BE2C (cell line): Measurements from ENCODE around the gene WIPI1.

Experiments
- DNase-seq: peaks from one replicate; pipeline ENCODE4 v3.0.0-alpha.2; 2020
- H3K27me3 ChIP-seq: fragments of 250-450 bp; sonication (Bioruptor Pico); 2 replicates; pipeline ENCODE4 v1.5.1; 2020; ENCODE audit warnings: mild to moderate bottlenecking
- H3K36me3 ChIP-seq: fragments of 250-450 bp; sonication (Bioruptor Pico); 2 replicates; pipeline ENCODE4 v1.5.1; 2020; ENCODE audit warnings: mild to moderate bottlenecking
- H3K4me1 ChIP-seq: fragments of 250-450 bp; sonication (Bioruptor Pico); 2 replicates; pipeline ENCODE4 v1.5.1; 2020
- H3K4me3 ChIP-seq: 2 replicates; pipeline ENCODE4 v1.5.1; 2011; ENCODE audit warnings: low read depth, low read length
- H3K9me3 ChIP-seq: fragments of 250-450 bp; sonication (Bioruptor Pico); 2 replicates; pipeline ENCODE4 v1.5.1; 2020
- CTCF ChIP-seq: IDR thresholded peaks from 2 replicates; pipeline ENCODE4 v1.5.1; 2012; ENCODE audit warnings: mild to moderate bottlenecking, low read depth, low read length

Gene WIPI1

GRCh38 chr17:68432086-68432864 lies 25.0 kb downstream of the WIPI1 start:
- TF ChIP-seq CTCF = no peak

GRCh38 chr17:68431661-68432071 lies 25.6 kb downstream of the WIPI1 start:
- no peaks in the 10 kb centered on the region for H3K27me3 ChIP-seq
- no peaks in the 10 kb centered on the region for H3K36me3 ChIP-seq
- no peak overlapping the region for H3K4me3 ChIP-seq
- no peaks in the 10 kb centered on the region for H3K9me3 ChIP-seq
- TF ChIP-seq CTCF = peak; percentile 64
- DNase-seq = peak; percentile 53
- peaks cover 3% of the 10 kb centered on the region for H3K4me1 ChIP-seq

More at GRCh38 chr17:68432086-68432864, 25.0 kb downstream of the WIPI1 start:
- Histone ChIP-seq H3K4me1 (peaks cover 3% of the 10 kb centered on the region), H3K27me3 (no peaks in the 10 kb centered on the region), H3K36me3 (no peaks in the 10 kb centered on the region), H3K9me3 (no peaks in the 10 kb centered on the region), H3K4me3 (no peak overlapping the region)
- DNase-seq = no peak

- no peak for DNase-seq
- Histone ChIP-seq H3K36me3 (no peaks in the 10 kb centered on the region), H3K27me3 (no peaks in the 10 kb centered on the region), H3K4me1 (peaks cover 3% of the 10 kb centered on the region; the same call in 1 of the 2 replicates), H3K4me3 (no peak overlapping the region), H3K9me3 (no peaks in the 10 kb centered on the region)
- no peak for TF ChIP-seq CTCF
Observed at GRCh38 chr17:68431045-68431608, 26.2 kb downstream of the WIPI1 start.

- no peak for DNase-seq
- Histone ChIP-seq H3K27me3 (no peaks in the 10 kb centered on the region), H3K4me1 (no peaks in the 10 kb centered on the region), H3K36me3 (no peaks in the 10 kb centered on the region), H3K4me3 (no peak overlapping the region), H3K9me3 (no peaks in the 10 kb centered on the region; the same call in 1 of the 2 replicates)
- no peak for TF ChIP-seq CTCF
Observed at GRCh38 chr17:68429881-68430280, 27.4 kb downstream of the WIPI1 start.

- Histone ChIP-seq H3K4me1 (no peaks in the 10 kb centered on the region), H3K36me3 (no peaks in the 10 kb centered on the region), H3K27me3 (no peaks in the 10 kb centered on the region), H3K4me3 (no peak overlapping the region), H3K9me3 (no peaks in the 10 kb centered on the region; the same call in 1 of the 2 replicates)
- no peak for TF ChIP-seq CTCF
- DNase-seq = no peak
Observed at GRCh38 chr17:68428498-68429172, 28.7 kb downstream of the WIPI1 start.
